Tibial nerve (tissue), 4 donors: ENCODE results near the gene PKNOX2. TPM values are rescaled to one million over a fixed set of nuclear protein-coding genes. Genes with fewer than 3 reads are reported as not detected.

Experiments
- DNase-seq, 2 donors: peaks; one replicate each; pipeline ENCODE4 v3.0.0-alpha.2; 2019; ENCODE audit warnings: low spot score in 2 of 2
- H3K27ac ChIP-seq, 4 donors: fragments of 200-600 bp; sonication (generic) in 3 of 4; one replicate each; pipeline ENCODE4 v1.5.1; 2017 to 2019; ENCODE audit warnings: mild to moderate bottlenecking in 1 of 4
- H3K27me3 ChIP-seq, 2 donors: fragments of 200-600 bp; sonication (generic) in 1 of 2; one replicate each; pipeline versions ENCODE4 v1.5.1 to v1.6.0; 2017 to 2019
- H3K36me3 ChIP-seq, 3 donors: fragments of 200-600 bp; sonication (generic); one replicate each; pipeline ENCODE4 v1.5.1; 2018 to 2019
- H3K4me1 ChIP-seq, 4 donors: fragments of 200-600 bp; sonication (generic) in 3 of 4; one replicate each; pipeline ENCODE4 v1.5.1; 2017 to 2019
- H3K4me3 ChIP-seq, 4 donors: fragments of 200-600 bp; sonication (generic) in 3 of 4; one replicate each; pipeline ENCODE4 v1.5.1; 2017 to 2019; ENCODE audit warnings: mild to moderate bottlenecking in 1 of 4, moderate library complexity in 1 of 4
- H3K9me3 ChIP-seq, 4 donors: fragments of 200-600 bp; sonication (generic) in 3 of 4; one replicate each; pipeline ENCODE4 v1.5.1; 2017 to 2019
- CTCF ChIP-seq, 5 experiments: fragments of 200-600 bp in 3 of 5; fragments of 450-650 bp in 2 of 5; sonication (generic) in 3 of 5; IDR thresholded peaks; one replicate each; pipeline ENCODE4 v1.5.1; 2016 to 2019; ENCODE audit warnings: antibody characterized with exemption in 5 of 5, mild to moderate bottlenecking in 3 of 5, moderate library complexity in 2 of 5
- EP300 ChIP-seq, 2 donors: sonication (generic); formaldehyde crosslinking; IDR thresholded peaks; one replicate each; pipeline ENCODE4 v1.6.1; 2017; ENCODE audit warnings: antibody characterized with exemption in 2 of 2, mild to moderate bottlenecking in 1 of 2
- POLR2A ChIP-seq, 2 donors: fragments of 450-650 bp; IDR thresholded peaks; one replicate each; pipeline ENCODE4 v1.6.1; 2017; ENCODE audit warnings: antibody characterized with exemption in 2 of 2, mild to moderate bottlenecking in 2 of 2, moderate library complexity in 2 of 2
- WGBS, 2 donors: methylation state at CpG; one replicate each; pipeline ENCODE4 v1.1.5; 2018; 5-methylcytosine and 5-hydroxymethylcytosine counted together
- total RNA-seq, 4 donors: library from RNA; depleted of rRNA; stranded (reverse); fragments of >200 nt; gene quantifications; one replicate each; pipeline ENCODE4 v1.1.0, GENCODE V29; 2016

The PKNOX2 gene
- total RNA-seq, 4 donors from 2014 or later: 5.7 to 7.2 (median 6.4) TPM

GRCh38 chr11:125279676-125280418 lies 115.3 kb downstream of the PKNOX2 start:
- TF ChIP-seq EP300 (IDR thresholded peaks at IDR 0.05) (no peak), POLR2A (IDR thresholded peaks at IDR 0.05) (no peak), CTCF (IDR thresholded peaks at IDR 0.05) (no peak)
- no peak for DNase-seq
- Histone ChIP-seq H3K4me1 (peaks cover 0 to 16% (median 0%) of the 10 kb centered on the region in 4 donors), H3K27ac (no peak overlapping the region), H3K4me3 (no peak overlapping the region), H3K36me3 (no peaks in the 10 kb centered on the region), H3K9me3 (no peaks in the 10 kb centered on the region), H3K27me3 (no peaks in the 10 kb centered on the region)
- 91% methylated on average over 8 of the region's 8 CpGs for WGBS, 2 donors

DNA sequence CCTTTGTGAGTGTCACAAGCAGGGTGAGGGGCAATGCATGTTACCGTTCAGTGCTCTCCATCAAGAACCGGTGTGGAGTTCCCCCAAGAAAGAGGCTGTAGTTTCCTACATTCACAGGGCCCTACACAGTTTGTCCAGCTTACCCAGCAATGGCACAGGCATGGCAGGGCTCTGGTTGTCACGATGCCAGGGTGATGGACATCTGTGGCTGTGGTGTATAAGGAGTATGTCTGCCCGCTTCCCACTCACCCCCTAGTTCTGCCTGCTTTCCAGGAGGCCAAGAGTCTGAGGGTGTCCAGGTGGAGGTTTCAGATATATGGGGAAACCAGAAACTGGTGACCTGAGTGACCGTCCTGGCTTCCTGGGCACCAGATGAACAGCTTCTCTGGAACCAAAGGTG lies 116.1 kb downstream of the PKNOX2 start:
- Histone ChIP-seq H3K27ac (no peak overlapping the region), H3K27me3 (no peaks in the 10 kb centered on the region), H3K36me3 (no peaks in the 10 kb centered on the region), H3K4me1 (peaks cover 0 to 16% (median 0%) of the 10 kb centered on the region in 4 donors), H3K4me3 (no peak overlapping the region), H3K9me3 (no peaks in the 10 kb centered on the region)
- DNase-seq: no peak
- no peak for TF ChIP-seq POLR2A (IDR thresholded peaks at IDR 0.05)
- TF ChIP-seq EP300 (IDR thresholded peaks at IDR 0.05): no peak
- TF ChIP-seq CTCF (IDR thresholded peaks at IDR 0.05): no peak
- WGBS, 2 donors: 78 to 88% methylated on average over 5 of the region's 5 CpGs

DNA sequence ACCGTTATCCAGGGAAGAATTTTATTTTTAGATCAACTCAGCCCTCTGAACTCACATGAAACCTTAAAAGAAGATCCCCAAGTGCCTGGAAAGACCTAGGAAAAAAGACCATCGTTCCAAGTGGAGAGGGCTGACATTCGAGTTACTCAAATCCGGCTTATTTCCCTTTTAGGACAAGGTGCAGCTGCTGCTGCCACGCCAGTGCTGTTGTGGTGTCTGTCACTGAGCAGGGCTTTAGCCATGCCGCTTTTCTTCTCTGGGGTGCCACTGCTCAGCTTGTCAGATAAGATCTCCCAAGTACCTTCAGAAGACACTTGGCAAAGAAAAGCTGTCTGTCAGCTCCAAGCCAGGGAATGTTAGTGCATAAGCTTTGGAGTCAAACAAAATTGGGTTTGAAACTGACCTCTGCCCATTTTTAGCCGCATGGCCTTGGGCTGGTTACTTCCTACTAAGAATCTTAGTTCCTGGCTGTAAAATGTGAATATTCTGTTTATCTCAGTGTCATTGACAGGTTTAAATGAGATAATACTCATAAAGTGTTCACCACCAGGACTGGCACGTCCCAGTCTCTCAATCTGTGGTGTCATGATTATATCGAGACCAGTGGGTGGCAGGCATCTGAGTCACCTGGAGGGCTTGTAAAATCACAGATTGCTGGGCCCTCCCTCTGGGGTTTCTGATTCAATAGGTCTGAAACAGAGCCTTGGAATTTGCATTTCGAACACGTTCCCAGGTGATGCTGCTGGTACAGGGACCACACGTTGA lies 117.5 kb downstream of the PKNOX2 start:
- H3K36me3 ChIP-seq: no peaks in the 10 kb centered on the region
- no peaks in the 10 kb centered on the region for H3K27me3 ChIP-seq
- H3K4me1 ChIP-seq: peaks cover 0 to 18% (median 8%) of the 10 kb centered on the region in 4 donors
- DNase-seq: no peak
- H3K4me3 ChIP-seq: no peak overlapping the region
- TF ChIP-seq EP300 (IDR thresholded peaks at IDR 0.05) (no peak), POLR2A (IDR thresholded peaks at IDR 0.05) (no peak), CTCF (IDR thresholded peaks at IDR 0.05) (no peak)
- WGBS, 2 donors: 85 to 91% methylated on average over 12 of the region's 12 CpGs
- no peaks in the 10 kb centered on the region for H3K9me3 ChIP-seq
- no peak overlapping the region for H3K27ac ChIP-seq

- WGBS, 2 donors: 62 to 79% methylated on average over 3 of the region's 3 CpGs
- Histone ChIP-seq H3K27me3 (no peaks in the 10 kb centered on the region), H3K27ac (no peak overlapping the region), H3K36me3 (no peaks in the 10 kb centered on the region), H3K4me3 (no peak overlapping the region), H3K4me1 (peaks cover 0 to 23% (median 10%) of the 10 kb centered on the region in 4 donors), H3K9me3 (no peaks in the 10 kb centered on the region)
- TF ChIP-seq EP300 (IDR thresholded peaks at IDR 0.05) (no peak), POLR2A (IDR thresholded peaks at IDR 0.05) (no peak), CTCF (IDR thresholded peaks at IDR 0.05) (no peak)
- no peak for DNase-seq
These were observed 118.0 kb downstream of the PKNOX2 start for GRCh38 chr11:125282596-125282914.

DNA sequence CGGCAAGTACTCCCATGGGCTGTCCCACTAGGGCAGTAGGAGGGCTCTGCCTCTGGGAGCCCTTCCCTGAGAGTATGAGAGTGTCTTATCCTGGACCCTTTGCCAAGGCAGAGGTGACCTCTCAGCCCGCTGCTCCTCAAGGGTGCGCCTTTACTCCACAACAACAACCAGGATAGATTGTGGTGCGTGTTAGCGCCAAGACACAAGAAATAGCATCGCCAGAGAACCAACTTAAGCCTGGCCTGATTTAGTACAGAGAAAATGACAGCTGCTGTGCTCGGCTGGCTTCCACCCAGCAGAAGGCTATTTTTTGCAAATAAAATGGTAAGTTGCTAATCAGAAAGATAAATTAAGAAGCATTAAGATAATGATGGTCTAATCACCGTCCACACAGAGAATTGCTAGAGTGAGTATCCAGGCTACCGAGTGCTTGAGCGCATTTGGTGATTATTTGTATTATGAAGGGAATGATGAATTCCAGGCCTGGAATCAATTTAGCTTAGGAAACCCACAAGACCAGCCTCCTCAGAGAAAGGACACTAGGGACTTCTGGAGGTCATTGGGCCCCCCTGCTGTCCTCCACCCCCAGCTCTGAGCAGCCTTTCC lies 119.8 kb downstream of the PKNOX2 start:
- Histone ChIP-seq H3K27me3 (no peaks in the 10 kb centered on the region), H3K27ac (no peak overlapping the region), H3K36me3 (no peaks in the 10 kb centered on the region), H3K4me1 (peaks cover 0 to 40% (median 15%) of the 10 kb centered on the region in 4 donors), H3K9me3 (no peaks in the 10 kb centered on the region), H3K4me3 (no peak overlapping the region)
- no peak for TF ChIP-seq POLR2A (IDR thresholded peaks at IDR 0.05)
- no peak for DNase-seq
- WGBS, 2 donors: 77 to 82% methylated on average over 10 of the region's 10 CpGs
